Adrenal gland (tissue), 5 donors: ENCODE data around the gene HIPK2.

Experiments
- CTCF ChIP-seq, 6 experiments: fragments of 450-650 bp in 4 of 6; fragments of 200-600 bp in 2 of 6; sonication (generic) in 1 of 6; IDR thresholded peaks; 1 replicate in 5 of 6; 2 replicates in 1 of 6; pipeline versions ENCODE4 v1.5.1 to v1.8.0; 2016 to 2021; ENCODE audit warnings: antibody characterized with exemption in 6 of 6, mild to moderate bottlenecking in 2 of 6, moderate library complexity in 1 of 6
- POLR2A ChIP-seq, 2 donors: fragments of 450-650 bp; IDR thresholded peaks; one replicate each; pipeline ENCODE4 v1.6.1; 2017; ENCODE audit warnings: antibody characterized with exemption in 2 of 2, mild to moderate bottlenecking in 2 of 2, moderate library complexity in 1 of 2
- donor health status: DM: no; HTN: no; CAD: no.

- TF ChIP-seq CTCF (IDR thresholded peaks at IDR 0.05) (no peak), POLR2A (IDR thresholded peaks at IDR 0.05) (no peak)
These were observed 131.2 kb downstream of the HIPK2 start for GRCh38 chr7:139646566-139646965.
